ENCODE data around the gene CRY1.
"Not testable (repeated sequence)": the region's sequence is repeated elsewhere in the genome, so short reads cannot be mapped to it uniquely, and the experiment has no call there.

The CRY1 gene

DNA sequence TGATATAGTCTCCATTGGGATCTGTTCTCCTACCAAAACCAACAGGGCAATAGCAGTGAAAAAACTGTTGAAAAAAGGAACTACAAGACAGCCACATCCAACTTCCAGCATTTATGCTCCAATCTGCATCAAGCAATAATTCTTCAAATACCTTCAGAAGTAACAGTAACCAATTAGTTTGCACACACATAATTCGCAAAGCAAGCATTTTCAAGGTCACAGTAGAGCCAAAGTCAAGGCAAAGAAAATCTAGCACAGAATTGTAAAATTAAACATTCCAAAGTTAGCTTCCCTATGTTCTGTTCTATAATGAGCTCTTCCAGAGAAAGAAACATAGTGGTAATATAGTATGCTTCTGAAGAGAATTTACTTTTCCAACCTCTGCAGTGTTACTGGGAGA, 95.4 kb downstream of the CRY1 start:
- DNase-seq: no peak

DNA sequence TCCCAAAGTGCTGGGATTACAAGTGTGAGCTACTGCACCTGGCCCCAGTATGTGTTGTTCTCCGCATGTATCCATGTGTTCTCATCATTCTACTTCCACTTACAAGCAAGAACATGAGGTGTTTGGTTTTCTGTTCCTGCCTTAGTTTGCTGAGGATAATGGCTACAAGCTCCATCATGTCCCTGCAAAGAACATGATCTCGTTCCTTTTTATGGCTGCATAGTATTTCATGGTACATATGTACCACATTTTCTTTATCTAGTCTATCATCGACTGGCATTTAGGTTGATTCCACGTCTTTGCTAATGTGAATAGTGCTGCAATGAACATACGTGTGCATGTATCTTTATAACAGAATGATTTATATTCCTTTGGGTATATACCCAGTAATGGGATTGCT, 97.2 kb downstream of the CRY1 start:
- DNase-seq: not testable (repeated sequence)

DNA sequence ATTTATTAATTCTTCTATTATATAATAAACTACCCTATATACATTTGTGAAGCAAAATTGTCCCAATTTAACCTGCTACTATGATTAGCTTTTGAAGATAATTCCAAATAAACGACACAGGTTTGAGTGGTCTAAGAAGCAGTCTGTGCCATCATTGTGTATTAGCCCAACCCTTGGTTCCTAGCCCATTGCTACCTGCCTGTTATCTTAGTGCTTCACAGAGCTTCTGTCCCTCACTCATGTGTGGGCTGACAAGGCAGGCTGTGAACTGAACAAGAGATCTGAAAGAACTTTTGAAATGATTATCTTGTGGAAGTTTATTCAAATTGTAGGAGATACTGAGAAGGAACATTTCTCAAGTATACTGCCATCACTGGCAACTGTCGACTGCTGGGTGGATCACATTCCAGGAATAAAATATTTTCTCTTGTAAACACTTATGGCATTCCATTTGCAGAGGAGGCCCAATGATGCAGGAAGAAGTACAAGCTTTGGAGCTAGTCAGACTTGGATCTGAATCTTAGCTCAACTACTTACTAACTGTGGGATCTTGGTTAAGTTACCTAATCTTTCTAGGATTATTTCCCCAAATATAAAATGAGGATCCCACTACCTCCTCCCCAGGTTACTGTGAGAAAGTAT, 98.6 kb downstream of the CRY1 start:
- DNase-seq: no peak

GRCh38 chr12:106987846-106988245, 105.5 kb downstream of the CRY1 start:
- DNase-seq: no peak

DNA sequence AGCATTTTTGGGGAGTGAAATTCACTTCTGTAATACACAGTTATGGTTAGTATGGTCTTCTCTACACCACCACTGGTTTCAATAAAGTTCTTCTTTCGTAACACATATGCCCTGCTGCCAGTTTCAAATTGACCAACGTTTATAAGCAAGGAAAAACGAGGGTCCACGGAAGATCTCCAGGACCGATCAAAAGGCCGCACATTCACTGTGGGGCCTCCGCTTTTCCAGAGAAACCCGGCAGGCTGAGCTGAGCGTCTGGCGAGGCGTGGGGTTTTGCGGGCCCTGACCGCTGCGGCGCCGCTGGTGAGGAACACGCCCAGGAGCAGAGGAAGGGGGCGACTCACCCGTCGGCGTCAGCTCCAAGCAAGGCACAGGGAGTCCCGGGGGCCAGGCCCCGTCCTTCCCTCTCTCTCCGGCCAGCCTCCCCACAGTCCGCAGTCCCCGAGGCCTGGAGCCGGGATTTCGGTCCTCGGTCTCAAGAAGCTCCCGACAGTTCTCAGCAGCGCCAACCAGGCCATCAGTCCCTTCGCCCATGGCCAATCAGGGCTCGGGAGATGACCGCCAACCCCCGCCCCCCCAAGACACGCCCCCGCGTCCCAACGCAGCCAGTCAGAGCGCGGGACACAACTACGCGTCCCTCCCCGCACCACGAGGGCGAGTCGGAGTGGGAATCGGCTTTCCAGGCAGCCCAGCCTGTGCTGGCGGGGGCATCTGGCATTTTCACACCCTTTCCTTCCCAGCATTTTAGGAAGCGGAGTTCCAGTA, 106.5 kb downstream of the CRY1 start, which contains the start of gene MTERF2:
Gene MTERF2, minus strand, starts transcription at position 522 of the 765 bp plus-strand sequence. CDS start 8,432 bp downstream, outside the sequence.
- peak; percentile 91 for DNase-seq

DNA sequence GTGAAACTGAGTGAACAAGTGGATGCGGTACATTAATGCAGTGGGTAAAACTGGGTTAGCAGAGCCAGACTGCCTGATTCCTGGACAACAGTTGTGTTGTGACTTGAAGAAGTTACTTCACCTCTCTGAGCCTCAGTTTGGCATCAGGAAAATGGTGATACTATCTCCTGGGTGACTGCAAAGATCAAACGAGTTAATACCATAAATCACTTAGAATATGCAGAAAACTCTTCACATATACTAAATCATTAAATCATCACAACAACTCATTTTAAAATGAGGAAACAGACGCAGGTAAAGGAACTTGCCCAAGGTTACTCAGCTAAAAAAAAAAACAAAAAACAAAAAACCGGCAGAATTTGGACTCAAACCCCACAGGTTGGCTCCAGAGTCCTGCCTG, 107.2 kb downstream of the CRY1 start:
- DNase-seq: no peak

DNA sequence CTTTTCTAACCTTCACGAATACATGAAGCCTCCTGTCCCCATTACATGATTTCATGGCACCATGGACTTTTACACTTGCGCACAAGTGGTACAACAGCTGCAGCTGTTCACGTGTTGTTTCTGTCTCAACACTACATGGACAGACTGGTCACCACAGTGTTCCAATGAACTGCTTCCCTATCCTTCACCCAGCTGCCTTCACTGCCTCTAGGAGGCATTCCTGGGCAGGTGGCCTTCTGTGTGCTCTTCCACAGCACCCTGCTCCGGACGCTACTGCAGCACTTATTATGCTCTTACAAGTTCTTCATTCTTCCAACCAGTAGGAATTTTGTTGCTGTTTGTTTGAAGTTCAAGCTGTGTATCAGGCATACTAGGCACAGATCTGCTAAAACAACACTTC, 107.9 kb downstream of the CRY1 start:
- DNase-seq: no peak

DNA sequence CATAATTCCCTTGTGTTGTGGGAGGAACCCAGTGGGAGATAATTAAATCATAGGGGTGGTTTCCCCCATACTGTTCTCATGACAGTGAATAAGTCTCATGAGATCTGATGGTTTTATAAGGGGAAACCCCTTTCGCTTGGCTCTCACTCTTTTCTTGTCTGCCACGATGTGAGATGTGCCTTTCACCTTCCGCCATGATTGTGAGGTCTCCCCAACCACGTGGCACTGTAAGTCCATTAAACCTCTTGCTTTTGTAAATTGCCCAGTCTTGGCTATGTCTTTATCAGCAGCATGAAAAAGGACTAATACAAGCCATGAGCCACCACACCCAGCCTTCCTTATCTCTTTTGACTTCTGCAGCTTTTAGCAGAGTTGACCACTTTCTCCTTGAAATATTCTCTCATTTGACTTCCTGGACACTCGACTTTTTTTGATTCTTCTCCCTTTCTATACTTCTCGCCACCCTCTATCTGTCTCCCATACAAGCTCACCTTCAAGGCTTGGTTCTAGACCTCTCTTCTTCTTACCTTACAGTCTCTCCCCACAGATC, 108.7 kb downstream of the CRY1 start:
- DNase-seq: no peak

- DNase-seq: no peak
Measured at GRCh38 chr12:106982229-106982628, 111.1 kb downstream of the CRY1 start.

DNA sequence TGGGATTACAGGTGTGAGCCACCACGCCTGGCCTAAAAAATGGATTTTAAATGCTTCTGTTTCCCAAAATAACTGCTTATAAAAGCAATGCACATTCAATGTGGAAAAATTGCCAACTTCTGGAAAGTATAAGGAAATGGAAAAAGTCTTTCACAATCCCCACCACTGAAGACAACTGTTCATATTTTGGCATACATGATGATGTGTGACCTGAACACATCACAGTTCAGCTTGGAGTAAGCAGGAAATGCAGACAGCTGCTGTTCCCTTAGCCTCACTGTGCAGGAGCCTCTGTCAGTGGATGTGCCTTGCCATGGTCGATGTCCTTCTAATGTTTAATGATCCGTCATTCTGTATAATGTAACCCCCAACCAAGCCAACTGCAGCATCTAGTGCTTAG, 111.6 kb downstream of the CRY1 start:
- no peak for DNase-seq

DNA sequence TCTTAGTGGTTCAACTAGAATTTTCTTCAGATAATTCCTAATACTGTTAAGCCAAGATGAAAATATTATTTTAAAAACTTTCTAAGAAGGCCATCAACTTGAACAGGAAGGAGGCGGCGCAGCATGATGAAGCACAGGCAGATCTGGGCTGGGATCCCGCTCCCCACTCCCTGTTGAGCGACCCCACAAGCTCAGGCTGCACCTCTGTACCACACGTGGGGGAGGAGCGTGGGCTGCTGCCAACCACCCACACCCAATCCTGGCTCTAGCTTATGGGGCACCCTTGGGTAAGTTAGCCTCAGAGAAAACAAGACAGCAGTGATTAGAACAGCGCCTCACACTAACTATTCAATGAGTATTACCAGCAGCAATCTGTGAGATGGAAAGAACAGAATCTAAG, 112.4 kb downstream of the CRY1 start:
- no peak for DNase-seq

- DNase-seq: no peak
Measured at GRCh38 chr12:106978035-106978800, 115.1 kb downstream of the CRY1 start.

DNA sequence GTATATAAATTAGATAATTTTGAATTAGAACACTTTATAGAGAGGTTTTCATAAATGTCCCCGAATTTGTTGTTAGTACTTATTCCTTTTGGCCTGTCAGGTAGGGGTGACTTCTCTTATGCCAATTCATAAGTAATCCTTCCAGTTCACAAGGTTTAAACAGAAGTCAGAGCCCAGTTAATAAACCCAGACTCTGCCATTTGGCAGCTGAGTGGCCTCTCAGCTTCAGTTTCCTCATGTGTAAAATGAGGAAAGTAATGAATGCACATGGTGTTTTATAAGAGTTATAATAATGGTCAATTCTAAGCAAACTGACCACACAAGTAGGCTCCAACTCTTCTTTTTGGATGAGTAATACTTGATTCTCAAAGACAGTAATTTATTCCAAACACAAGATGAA, 116.7 kb downstream of the CRY1 start:
- no peak for DNase-seq

DNA sequence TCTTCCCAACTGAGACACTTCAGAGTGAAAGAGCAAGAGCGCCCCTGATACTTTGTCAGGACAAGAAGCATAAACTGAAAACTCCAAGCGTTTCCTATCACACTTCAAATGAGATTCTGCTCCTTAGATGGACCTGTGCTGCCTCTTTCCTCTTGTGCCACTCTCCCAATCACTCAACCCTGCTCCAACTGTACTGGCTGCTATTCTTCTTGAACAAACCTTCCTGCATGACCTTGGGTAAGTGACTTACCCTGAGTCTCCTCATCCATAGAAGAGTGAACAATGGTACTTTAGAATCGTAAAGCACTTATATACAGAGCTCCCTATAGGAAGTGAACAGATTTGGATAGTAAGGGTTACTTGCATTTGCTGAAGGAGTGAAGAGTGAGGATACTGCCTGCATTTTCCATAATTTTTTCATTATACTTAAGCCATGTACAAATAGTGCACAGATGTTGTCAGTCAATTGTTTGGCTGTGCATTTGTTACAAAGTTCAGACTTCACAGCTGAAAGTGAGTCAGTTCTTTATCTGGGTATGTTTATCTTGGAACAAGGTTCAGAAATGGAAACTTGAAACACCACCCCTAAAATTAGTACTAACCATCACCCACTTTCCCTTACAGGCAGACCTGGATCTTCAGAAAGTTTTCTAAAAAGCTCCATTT, 117.2 kb downstream of the CRY1 start:
- DNase-seq: no peak

GRCh38 chr12:106975098-106975497, 118.3 kb downstream of the CRY1 start:
- no peak for DNase-seq

- DNase-seq: no peak
Measured at GRCh38 chr12:106974511-106974910, 118.8 kb downstream of the CRY1 start.

- no peak for DNase-seq
Measured at GRCh38 chr12:106973545-106973944, 119.8 kb downstream of the CRY1 start.

DNA sequence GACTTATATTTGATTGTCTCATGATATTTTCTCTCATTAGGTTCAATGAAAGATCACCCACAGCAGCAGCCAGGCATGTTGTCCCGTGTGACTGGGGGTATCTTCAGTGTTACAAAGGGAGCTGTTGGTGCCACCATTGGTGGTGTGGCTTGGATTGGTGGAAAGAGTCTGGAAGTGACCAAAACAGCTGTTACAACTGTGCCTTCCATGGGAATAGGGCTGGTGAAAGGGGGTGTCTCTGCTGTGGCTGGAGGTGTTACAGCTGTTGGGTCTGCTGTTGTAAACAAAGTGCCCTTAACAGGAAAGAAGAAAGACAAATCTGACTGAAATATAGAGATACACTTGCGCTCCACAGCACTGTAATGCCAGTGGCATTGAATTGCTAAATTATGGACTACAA, 122.3 kb downstream of the CRY1 start:
- DNase-seq: no peak

GRCh38 chr12:106964526-106964925, 128.8 kb downstream of the CRY1 start:
- DNase-seq: no peak

DNA sequence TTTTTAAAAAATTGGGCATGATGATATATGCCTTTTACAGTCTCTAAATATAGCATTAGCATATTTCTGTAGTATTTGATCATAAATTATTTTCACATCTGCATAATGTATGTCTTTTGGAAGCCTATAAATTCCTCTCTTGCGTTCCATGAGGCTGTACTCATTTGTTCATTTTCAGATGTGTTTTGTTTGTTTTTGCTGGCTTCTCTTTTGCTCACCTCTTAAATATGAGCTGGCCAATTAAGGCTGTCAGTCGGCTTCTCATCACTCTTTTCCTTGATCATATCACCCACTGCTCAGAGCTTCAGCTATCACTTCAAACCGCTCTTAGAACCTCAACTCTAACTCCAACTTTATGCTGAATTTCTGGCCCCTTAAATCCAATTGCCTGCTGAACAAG, 131.1 kb downstream of the CRY1 start:
- no peak for DNase-seq

DNA sequence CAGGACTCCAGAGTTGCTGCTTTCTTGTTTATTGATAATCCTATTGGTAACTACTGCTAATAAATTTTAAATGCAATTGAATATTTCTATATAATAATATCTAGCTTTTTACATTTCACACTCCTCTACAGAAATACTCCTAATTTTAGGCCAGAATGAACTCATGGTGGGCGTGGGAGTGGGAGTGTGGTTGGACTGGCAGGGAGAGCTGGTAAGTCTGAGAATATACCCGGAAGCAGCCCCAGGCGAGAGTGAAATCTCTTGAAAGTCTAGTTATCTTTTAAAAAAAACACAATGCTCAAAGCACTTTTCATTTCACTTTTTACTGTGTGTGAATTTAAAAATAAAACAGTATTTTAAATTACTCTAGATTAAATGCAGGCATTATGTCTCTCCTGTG, 132.9 kb downstream of the CRY1 start:
- no peak for DNase-seq

GRCh38 chr12:106957583-106957982, 135.8 kb downstream of the CRY1 start:
- DNase-seq: no peak

GRCh38 chr12:106956048-106956578, 137.2 kb downstream of the CRY1 start:
- DNase-seq: peak; percentile 20
